Testis (tissue), 3 donors: ENCODE results near the gene ADAM23. TPM values are rescaled to one million over a fixed set of nuclear protein-coding genes. Genes with fewer than 3 reads are reported as not detected.

Experiments used
- DNase-seq: peaks from one replicate; pipeline ENCODE4 v3.0.0-alpha.2; 2019
- H3K27ac ChIP-seq, 2 donors: fragments of 200-600 bp; sonication (generic); one replicate each; pipeline ENCODE4 v1.5.1; 2019
- H3K27me3 ChIP-seq: fragments of 200-600 bp; sonication (generic); one replicate; pipeline ENCODE4 v1.5.1; 2019
- H3K36me3 ChIP-seq: fragments of 200-600 bp; sonication (generic); one replicate; pipeline ENCODE4 v1.5.1; 2017; ENCODE audit warnings: low read depth; ENCODE audit errors: missing control alignments
- H3K4me1 ChIP-seq: fragments of 200-600 bp; sonication (generic); one replicate; pipeline ENCODE4 v1.5.1; 2019
- H3K4me3 ChIP-seq, 2 donors: fragments of 200-600 bp; sonication (generic); one replicate each; pipeline ENCODE4 v1.5.1; 2017 to 2019
- H3K9me3 ChIP-seq: fragments of 200-600 bp; sonication (generic); one replicate; pipeline ENCODE4 v1.5.1; 2017
- POLR2A ChIP-seq: fragments of 450-650 bp; IDR thresholded peaks from one replicate; pipeline ENCODE4 v1.6.1; 2017; ENCODE audit warnings: antibody characterized with exemption, mild to moderate bottlenecking, moderate library complexity
- WGBS, 2 donors: methylation state at CpG; one replicate each; pipeline ENCODE4 v1.1.5; 2018; 5-methylcytosine and 5-hydroxymethylcytosine counted together
- intact Hi-C: fragments of 100-400 bp; cut with DNase I; formaldehyde crosslinking; loops from one replicate; pipeline ENCODE4 v1.15.1; 2023; ENCODE audit warnings: low total_unique reads
- polyA plus RNA-seq: library from polyadenylated mRNA; stranded (reverse); fragments of 350-450 nt; fragmentation: Illumina TruSeq; extraction: RNeasy Lipid Tissue Mini Kit (QIAGEN cat#74804); gene quantifications from one replicate; pipeline ENCODE4 v1.2.3, GENCODE V29; 2014; ENCODE audit warnings: low read depth, low replicate concordance; ENCODE audit not compliant: insufficient read depth
- total RNA-seq, 2 donors: library from RNA; depleted of rRNA; stranded (reverse); fragments of >200 nt; gene quantifications; one replicate each; pipeline ENCODE4 v1.2.3, GENCODE V29; 2016
- TF ChIP-seq, protein P1 (sequence below), 3 experiments: fragments of 450-650 bp in 2 of 3; fragments of 200-600 bp in 1 of 3; sonication (generic) in 1 of 3; IDR thresholded peaks; one replicate each; pipeline ENCODE4 v1.5.1; 2016 to 2019; ENCODE audit warnings: antibody characterized with exemption in 3 of 3, mild to moderate bottlenecking in 2 of 3, moderate library complexity in 1 of 3

Gene ADAM23
- total and polyA plus RNA-seq, 3 donors from 2014 or later: 14.5 to 24.2 (median 19.5) TPM

GRCh38 chr2:206531996-206532543 lies 88.7 kb downstream of the ADAM23 start:
- Histone ChIP-seq H3K4me1 (no peaks in the 10 kb centered on the region), H3K9me3 (no peaks in the 10 kb centered on the region), H3K36me3 (no peaks in the 10 kb centered on the region), H3K27ac (no peak overlapping the region), H3K4me3 (no peak overlapping the region), H3K27me3 (no peaks in the 10 kb centered on the region)
- DNase-seq: peak; percentile 22
- WGBS, 2 donors: 28 to 35% methylated on average over 3 of the region's 3 CpGs
- TF ChIP-seq, protein P1, sequence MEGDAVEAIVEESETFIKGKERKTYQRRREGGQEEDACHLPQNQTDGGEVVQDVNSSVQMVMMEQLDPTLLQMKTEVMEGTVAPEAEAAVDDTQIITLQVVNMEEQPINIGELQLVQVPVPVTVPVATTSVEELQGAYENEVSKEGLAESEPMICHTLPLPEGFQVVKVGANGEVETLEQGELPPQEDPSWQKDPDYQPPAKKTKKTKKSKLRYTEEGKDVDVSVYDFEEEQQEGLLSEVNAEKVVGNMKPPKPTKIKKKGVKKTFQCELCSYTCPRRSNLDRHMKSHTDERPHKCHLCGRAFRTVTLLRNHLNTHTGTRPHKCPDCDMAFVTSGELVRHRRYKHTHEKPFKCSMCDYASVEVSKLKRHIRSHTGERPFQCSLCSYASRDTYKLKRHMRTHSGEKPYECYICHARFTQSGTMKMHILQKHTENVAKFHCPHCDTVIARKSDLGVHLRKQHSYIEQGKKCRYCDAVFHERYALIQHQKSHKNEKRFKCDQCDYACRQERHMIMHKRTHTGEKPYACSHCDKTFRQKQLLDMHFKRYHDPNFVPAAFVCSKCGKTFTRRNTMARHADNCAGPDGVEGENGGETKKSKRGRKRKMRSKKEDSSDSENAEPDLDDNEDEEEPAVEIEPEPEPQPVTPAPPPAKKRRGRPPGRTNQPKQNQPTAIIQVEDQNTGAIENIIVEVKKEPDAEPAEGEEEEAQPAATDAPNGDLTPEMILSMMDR (IDR thresholded peaks at IDR 0.05): no peak
- no peak for TF ChIP-seq POLR2A
- intact Hi-C loops: no loop called here

- Histone ChIP-seq H3K4me1 (no peaks in the 10 kb centered on the region), H3K4me3 (no peak overlapping the region), H3K27ac (no peak overlapping the region), H3K9me3 (no peaks in the 10 kb centered on the region), H3K27me3 (no peaks in the 10 kb centered on the region), H3K36me3 (no peaks in the 10 kb centered on the region)
- intact Hi-C loops: no loop called here
- 92 to 97% methylated on average over 1 of the region's 1 CpG for WGBS, 2 donors
- no peak for DNase-seq
- TF ChIP-seq, protein P1 (IDR thresholded peaks at IDR 0.05): no peak
- TF ChIP-seq POLR2A: no peak
Measured at GRCh38 chr2:206533977-206534376, 90.6 kb downstream of the ADAM23 start.

DNA sequence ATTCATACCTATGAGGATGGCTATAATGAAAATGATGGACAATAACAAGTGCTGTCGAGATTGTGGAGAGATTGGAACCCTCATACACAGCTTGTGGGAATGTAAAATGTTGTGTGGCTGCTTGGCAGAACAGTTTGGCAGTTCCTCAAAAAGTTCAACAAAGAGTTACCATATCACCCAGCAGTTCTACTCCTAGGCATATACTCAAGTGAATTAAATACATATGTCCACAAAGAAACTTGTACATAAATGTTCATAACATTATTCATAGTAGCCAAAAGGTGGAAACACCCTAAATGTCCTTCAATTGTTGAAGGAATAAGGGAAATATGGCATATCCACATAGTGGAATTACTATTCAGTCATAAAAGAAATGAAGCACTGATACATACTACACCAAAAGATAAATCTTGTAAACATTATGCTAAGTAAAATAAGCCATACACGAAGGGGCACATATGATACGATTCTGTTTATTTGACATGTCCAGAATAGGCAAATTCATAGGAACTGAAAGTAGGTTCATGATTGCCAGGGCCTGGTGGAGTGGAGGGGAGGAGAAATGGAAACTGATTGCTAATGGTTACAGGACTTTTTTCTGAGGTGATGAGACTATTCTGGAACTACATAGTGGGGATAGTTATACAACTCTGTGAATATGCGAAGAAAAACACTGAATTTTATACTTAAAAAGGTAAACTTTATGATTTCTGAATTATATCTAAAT lies 92.1 kb downstream of the ADAM23 start:
- H3K27me3 ChIP-seq: no peaks in the 10 kb centered on the region
- H3K4me1 ChIP-seq: no peaks in the 10 kb centered on the region
- intact Hi-C loops: no loop called here
- no peak for DNase-seq
- no peak overlapping the region for H3K27ac ChIP-seq
- 89 to 91% methylated on average over 4 of the region's 4 CpGs for WGBS, 2 donors
- H3K4me3 ChIP-seq: no peak overlapping the region
- H3K36me3 ChIP-seq: no peaks in the 10 kb centered on the region
- H3K9me3 ChIP-seq: no peaks in the 10 kb centered on the region
- TF ChIP-seq POLR2A: no peak
- TF ChIP-seq, protein P1 (IDR thresholded peaks at IDR 0.05): no peak

GRCh38 chr2:206540757-206541156 lies 97.4 kb downstream of the ADAM23 start:
- Histone ChIP-seq H3K9me3 (no peaks in the 10 kb centered on the region), H3K4me3 (no peak overlapping the region), H3K27me3 (no peaks in the 10 kb centered on the region), H3K36me3 (no peaks in the 10 kb centered on the region), H3K27ac (no peak overlapping the region), H3K4me1 (no peaks in the 10 kb centered on the region)
- TF ChIP-seq, protein P1 (IDR thresholded peaks at IDR 0.05): no peak
- TF ChIP-seq POLR2A: no peak
- 93 to 96% methylated on average over 4 of the region's 4 CpGs for WGBS, 2 donors
- intact Hi-C loops: no loop called here
- no peak for DNase-seq

- no peaks in the 10 kb centered on the region for H3K27me3 ChIP-seq
- WGBS, 2 donors: 79 to 94% methylated on average over 2 of the region's 2 CpGs
- no peak for DNase-seq
Measured at GRCh38 chr2:206543073-206543472, 99.7 kb downstream of the ADAM23 start.

More at GRCh38 chr2:206543073-206543472, 99.7 kb downstream of the ADAM23 start:
- intact Hi-C loops: no loop called here
- no peaks in the 10 kb centered on the region for H3K4me1 ChIP-seq
- H3K9me3 ChIP-seq: no peaks in the 10 kb centered on the region
- no peak overlapping the region for H3K27ac ChIP-seq
- TF ChIP-seq POLR2A: no peak
- TF ChIP-seq, protein P1 (IDR thresholded peaks at IDR 0.05): no peak
- no peaks in the 10 kb centered on the region for H3K36me3 ChIP-seq
- H3K4me3 ChIP-seq: no peak overlapping the region
